ENCODE measurements around the gene NDUFS3.

Gene NDUFS3

GRCh38 chr11:47617417-47617809 is 38.5 kb downstream of the NDUFS3 start:
- ChIA-PET CTCF (interaction anchor here (0.6 to 1.1 kb wide), 3 partner anchors 10 to 23 kb away, joined by 3 to 5 read pairs (median 3); partner anchors contain the start of gene C1QTNF4), POLR2A (ENCODE audit: low non-redundant PET) (no interaction called here)
- TF ChIP-seq CTCF (conservative IDR thresholded peaks at IDR 0.05; ENCODE audit: low read depth), result peak; percentile 10; the same call in 1 of the 2 replicates
- H3K27ac ChIP-seq, result no peak overlapping the region
- no peak for DNase-seq (ENCODE audit: low spot score)

GRCh38 chr11:47620836-47621378 is 42.0 kb downstream of the NDUFS3 start:
- POLR2A ChIA-PET (ENCODE audit: low non-redundant PET), result interaction anchor here (0.7 kb wide), 1 partner anchor 94 kb away, joined by 4 read pairs; the partner anchor contains the start of gene AGBL2
- TF ChIP-seq CTCF (conservative IDR thresholded peaks at IDR 0.05; ENCODE audit: low read depth), result no peak
- CTCF ChIA-PET, result interaction anchor here (0.6 kb wide), 1 partner anchor 26 kb away, joined by 3 read pairs; no protein-coding TSS in a partner anchor
- H3K27ac ChIP-seq, result no peak overlapping the region
- no peak for DNase-seq (ENCODE audit: low spot score)

- TF ChIP-seq CTCF (conservative IDR thresholded peaks at IDR 0.05; ENCODE audit: low read depth), result no peak
- ChIA-PET CTCF (interaction anchor here (0.6 to 1.5 kb wide), 3 partner anchors 9 to 200 kb away, joined by 3 to 5 read pairs (median 5); no protein-coding TSS in a partner anchor), POLR2A (ENCODE audit: low non-redundant PET) (interaction anchor here (0.6 kb wide), 1 partner anchor 10 kb away, joined by 5 read pairs; no protein-coding TSS in a partner anchor)
Observed at GRCh38 chr11:47626234-47626633, 47.4 kb downstream of the NDUFS3 start.

GRCh38 chr11:47628026-47628425 is 49.2 kb downstream of the NDUFS3 start:
- DNase-seq (ENCODE audit: low spot score), result no peak
- ChIA-PET CTCF (no interaction called here), POLR2A (ENCODE audit: low non-redundant PET) (no interaction called here)
- no peak overlapping the region for H3K27ac ChIP-seq
- no peak for TF ChIP-seq CTCF (conservative IDR thresholded peaks at IDR 0.05; ENCODE audit: low read depth)

More at GRCh38 chr11:47626234-47626633, 47.4 kb downstream of the NDUFS3 start:
- no peak overlapping the region for H3K27ac ChIP-seq
- no peak for DNase-seq (ENCODE audit: low spot score)

- DNase-seq (ENCODE audit: low spot score), result no peak
- TF ChIP-seq CTCF (conservative IDR thresholded peaks at IDR 0.05; ENCODE audit: low read depth), result no peak
- H3K27ac ChIP-seq, result no peak overlapping the region
- ChIA-PET CTCF (no interaction called here), POLR2A (ENCODE audit: low non-redundant PET) (no interaction called here)
Observed at GRCh38 chr11:47631473-47631872, 52.6 kb downstream of the NDUFS3 start.

Measured in RWPE1 (cell line).